Gastrocnemius medialis (tissue), 4 donors: ENCODE results near the gene LGALS8.

Experiments
- CTCF ChIP-seq, 5 experiments: fragments of 450-650 bp in 3 of 5; fragments of 200-600 bp in 2 of 5; sonication (generic) in 2 of 5; IDR thresholded peaks in 4 of 5; conservative IDR thresholded peaks in 1 of 5; 1 replicate in 4 of 5; 2 replicates in 1 of 5; pipeline ENCODE4 v1.5.1; 2016 to 2019; ENCODE audit warnings: antibody characterized with exemption in 5 of 5, mild to moderate bottlenecking in 3 of 5, moderate library complexity in 3 of 5
- POLR2A ChIP-seq, 2 donors: fragments of 450-650 bp; IDR thresholded peaks; one replicate each; pipeline ENCODE4 v1.6.1; 2017; ENCODE audit warnings: antibody characterized with exemption in 2 of 2, mild to moderate bottlenecking in 2 of 2, moderate library complexity in 2 of 2

GRCh38 chr1:236534151-236534651 is 10.4 kb downstream of the LGALS8 start:
- TF ChIP-seq POLR2A (IDR thresholded peaks at IDR 0.05) = no peak
- no peak for TF ChIP-seq CTCF (IDR thresholded peaks at IDR 0.05 in 4 of 5, conservative IDR thresholded peaks at IDR 0.05 in 1 of 5)
